ENCODE measurements around the gene GALNT8. TPM values are rescaled to one million over a fixed set of nuclear protein-coding genes. Genes with fewer than 3 reads are reported as not detected.

The GALNT8 gene
- total and polyA plus RNA-seq, 2 donors (not counting 1 experiment from before 2014, with no cell fraction given) = 0.30 to 1.3 TPM

- Histone ChIP-seq H3K9me3 (ENCODE audit: control extremely low read depth in 1 of 3, control insufficient read depth in 2 of 3, insufficient read depth in 1 of 3, low read length in 2 of 3) (no peaks in the 10 kb centered on the region), H3K4me1 (ENCODE audit: control insufficient read depth in 2 of 2, insufficient read depth in 2 of 2, low read length in 2 of 2) (peaks cover 67 to 77% of the 10 kb centered on the region in 2 donors), H3K4me2 (replicated peaks; ENCODE audit: low read depth, low read length, poor library complexity, severe bottlenecking) (peak overlapping the region; percentile 43), H3K27me3 (replicated peaks in 1 of 4; ENCODE audit: control extremely low read depth in 1 of 4, control insufficient read depth in 3 of 4, insufficient read depth in 4 of 4, low read length in 3 of 4) (no peaks in the 10 kb centered on the region), H2AFZ (ENCODE audit: insufficient read depth, low read depth, low read length, poor library complexity, severe bottlenecking) (peak overlapping the region; percentile 66), H3K27ac (ENCODE audit: low read length in 2 of 2) (no peak overlapping the region), H4K20me1 (ENCODE audit: control insufficient read depth, insufficient read depth, low read length, poor library complexity, severe bottlenecking) (no peaks in the 10 kb centered on the region), H3K36me3 (replicated peaks in 1 of 2; ENCODE audit: control extremely low read depth in 1 of 2, control insufficient read depth in 1 of 2, extremely low read depth in 1 of 2, insufficient read depth in 2 of 2, low read length in 1 of 2) (no peaks in the 10 kb centered on the region), H3K79me2 (ENCODE audit: control insufficient read depth, insufficient read depth, low read length) (peaks cover 7% of the 10 kb centered on the region), H3K9ac (ENCODE audit: low read length) (peak overlapping the region; percentile 17), H3K4me3 (ENCODE audit: control extremely low read depth in 1 of 5, extremely low read depth in 1 of 5, insufficient read depth in 1 of 5, low read depth in 2 of 5, low read length in 4 of 5) (no peak overlapping the region)
- H3K4me3 Mint-ChIP-seq = peak overlapping the region; percentile 17
- peaks cover 76% of the 10 kb centered on the region for H3K4me1 Mint-ChIP-seq
- intact Hi-C loops (cut with micrococcal nuclease) = loop anchor here (10.0 kb wide), 1 partner anchor 256 kb away; the partner anchor contains the start of gene DYRK4
- no peaks in the 10 kb centered on the region for H3K27me3 Mint-ChIP-seq
- ATAC-seq (ENCODE audit: low read depth) (no peak), DNase-seq (no peak)
- POLR2A ChIA-PET = no interaction called here
- H3K27ac Mint-ChIP-seq = peak overlapping the region; percentile 16
- 41% methylated on average over 5 of the region's 9 CpGs for WGBS (ENCODE audit: insufficient coverage)
- TF ChIP-seq CTCF (IDR thresholded peaks at IDR 0.05) (no peak), EZH2 (IDR thresholded peaks at IDR 0.05; ENCODE audit: borderline replicate concordance, insufficient read depth, low read depth, low read length, poor library complexity, severe bottlenecking) (no peak)
- H3K9me3 Mint-ChIP-seq (ENCODE audit: insufficient read depth) = no peaks in the 10 kb centered on the region
- CTCF ChIA-PET = interaction anchor here (0.9 to 3.7 kb wide), 3 partner anchors 8 to 37 kb away, joined by 4 to 24 read pairs (median 6); no protein-coding TSS in a partner anchor
These were observed 100.8 kb downstream of the GALNT8 start for GRCh38 chr12:4820971-4821370.

Other genes starting within 250 kb of the GALNT8 start
- 3.4 and 4.6 TPM in 2 replicates for gene RAD51AP1, start 181.5 kb upstream of the GALNT8 start, total RNA-seq
- gene RAD51AP1, start 181.5 kb upstream of the GALNT8 start, polyA plus RNA-seq = 3.5 and 4.5 TPM in 2 replicates
- gene DYRK4, start 158.2 kb upstream of the GALNT8 start, total RNA-seq = 34.4 and 41.3 TPM in 2 replicates
- 63.3 and 69.4 TPM in 2 replicates for gene DYRK4, start 158.2 kb upstream of the GALNT8 start, polyA plus RNA-seq
- gene AKAP3, start 71.3 kb upstream of the GALNT8 start, total RNA-seq = 3.8 and 4.6 TPM in 2 replicates
- gene AKAP3, start 71.3 kb upstream of the GALNT8 start, polyA plus RNA-seq = 0.61 and 1.2 TPM in 2 replicates
- gene NDUFA9, start 71.3 kb upstream of the GALNT8 start, total RNA-seq = 73.3 and 74.2 TPM in 2 replicates
- 30.1 and 31.1 TPM in 2 replicates for gene NDUFA9, start 71.3 kb upstream of the GALNT8 start, polyA plus RNA-seq
- not detected in 2 replicates for gene KCNA1, start 189.5 kb downstream of the GALNT8 start, total RNA-seq
- 0.01 TPM in 1 of 2 replicates, not detected in the other for gene KCNA1, start 189.5 kb downstream of the GALNT8 start, polyA plus RNA-seq

Measured in B cell (primary cell).